Osteoblast (primary cell): ENCODE measurements around the gene GALK1. TPM values are rescaled to one million over a fixed set of nuclear protein-coding genes. Genes with fewer than 3 reads are reported as not detected.

ENCODE experiments used
- DNase-seq: peaks from one replicate; pipeline ENCODE4 v3.0.0; 2011; ENCODE audit warnings: low spot score, mixed read lengths; ENCODE audit not compliant: insufficient read length; ENCODE audit errors: missing footprints
- H2AFZ ChIP-seq: 2 replicates; pipeline ENCODE4 v1.6.0; 2011; ENCODE audit warnings: mild to moderate bottlenecking, low read length
- H3K27ac ChIP-seq: 2 replicates; pipeline ENCODE4 v1.5.1; 2011; ENCODE audit warnings: mild to moderate bottlenecking, low read depth, low read length, moderate library complexity
- H3K27me3 ChIP-seq: 2 replicates; pipeline ENCODE4 v1.6.0; 2012; ENCODE audit warnings: mild to moderate bottlenecking, control low read depth, inconsistent platforms, low read length, moderate library complexity; ENCODE audit not compliant: insufficient read depth
- H3K36me3 ChIP-seq: 2 replicates; pipeline ENCODE4 v1.5.1; 2011; ENCODE audit warnings: mild to moderate bottlenecking, low read length, control low read depth, moderate library complexity; ENCODE audit not compliant: insufficient read depth
- H3K4me1 ChIP-seq: 2 replicates; pipeline ENCODE4 v1.5.1; 2011; ENCODE audit warnings: mild to moderate bottlenecking, low read length, control low read depth, moderate library complexity; ENCODE audit not compliant: insufficient read depth
- H3K4me2 ChIP-seq: 2 replicates; pipeline ENCODE4 v1.6.0; 2011; ENCODE audit warnings: mild to moderate bottlenecking, low read length; ENCODE audit not compliant: insufficient read depth
- H3K4me3 ChIP-seq: fragments of 200-600 bp; sonication (generic); 3 replicates; pipeline ENCODE4 v1.5.1; 2012; ENCODE audit warnings: mild to moderate bottlenecking, low read length, inconsistent platforms; ENCODE audit not compliant: insufficient read depth
- H3K79me2 ChIP-seq: 2 replicates; pipeline ENCODE4 v1.6.0; 2012; ENCODE audit warnings: mild to moderate bottlenecking, low read length, control low read depth, inconsistent platforms; ENCODE audit not compliant: insufficient read depth
- H3K9me3 ChIP-seq: 2 replicates; pipeline ENCODE4 v1.5.1; 2011; ENCODE audit warnings: low read depth, low read length, control low read depth
- H4K20me1 ChIP-seq: 2 replicates; pipeline ENCODE4 v1.6.0; 2012; ENCODE audit warnings: mild to moderate bottlenecking, low read length, control low read depth; ENCODE audit not compliant: insufficient read depth
- CTCF ChIP-seq: IDR thresholded peaks from 2 replicates; pipeline ENCODE4 v1.5.1; 2011; ENCODE audit warnings: mild to moderate bottlenecking, low read depth, low read length, moderate library complexity; ENCODE audit errors: extremely low read depth
- total RNA-seq: library from RNA; depleted of rRNA; stranded (reverse); fragments of >200 nt; gene quantifications from 2 replicates; pipeline ENCODE4 v1.2.3, GENCODE V29; 2012

The GALK1 gene
- total RNA-seq, 1 donor: 25.3 TPM

GRCh38 chr17:75809631-75810111 is 44.7 kb upstream of the GALK1 start:
- no peak overlapping the region for H3K4me3 ChIP-seq
- peak overlapping the region; percentile 65 for H3K27ac ChIP-seq
- H3K4me2 ChIP-seq: peak overlapping the region; percentile 43
- H3K4me1 ChIP-seq: peaks cover 24% of the 10 kb centered on the region
- TF ChIP-seq CTCF: no peak
- H3K27me3 ChIP-seq: no peaks in the 10 kb centered on the region
- no peak overlapping the region for H2AFZ ChIP-seq
- no peak for DNase-seq
- H3K36me3 ChIP-seq: peaks cover 18% of the 10 kb centered on the region
- no peaks in the 10 kb centered on the region for H3K9me3 ChIP-seq
- H3K79me2 ChIP-seq: peaks cover 5% of the 10 kb centered on the region
- H4K20me1 ChIP-seq: peaks cover 17% of the 10 kb centered on the region

GRCh38 chr17:75808905-75809621 is 44.1 kb upstream of the GALK1 start:
- Histone ChIP-seq H2AFZ (no peak overlapping the region), H4K20me1 (peaks cover 17% of the 10 kb centered on the region), H3K4me2 (peak overlapping the region; percentile 43), H3K9me3 (no peaks in the 10 kb centered on the region), H3K27me3 (no peaks in the 10 kb centered on the region), H3K36me3 (peaks cover 15% of the 10 kb centered on the region), H3K27ac (peak overlapping the region; percentile 65), H3K4me1 (peaks cover 20% of the 10 kb centered on the region), H3K79me2 (peaks cover 5% of the 10 kb centered on the region), H3K4me3 (peak overlapping the region; percentile 34)
- peak; percentile 96 for DNase-seq
- no peak for TF ChIP-seq CTCF

DNA sequence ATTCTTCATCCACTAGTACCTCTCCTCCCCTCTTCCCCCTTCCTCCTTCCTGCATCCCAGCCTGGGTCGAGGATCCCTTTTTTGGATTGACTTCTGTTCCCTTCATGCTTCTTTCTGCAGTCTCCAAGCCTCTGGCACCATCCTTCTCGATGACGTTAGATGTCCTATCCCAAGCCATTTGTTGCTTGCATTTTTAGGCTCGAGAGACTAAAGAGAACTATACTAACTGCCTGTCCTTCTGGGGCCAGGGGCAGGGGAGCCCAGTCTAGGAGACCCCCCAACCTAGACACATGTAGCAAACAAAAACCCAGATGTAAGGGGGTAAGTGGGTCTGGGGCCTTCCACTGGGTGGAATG is 43.5 kb upstream of the GALK1 start:
- H3K27ac ChIP-seq: peak overlapping the region; percentile 10
- H4K20me1 ChIP-seq: peaks cover 17% of the 10 kb centered on the region
- H3K4me3 ChIP-seq: no peak overlapping the region
- peaks cover 7% of the 10 kb centered on the region for H3K79me2 ChIP-seq
- no peaks in the 10 kb centered on the region for H3K27me3 ChIP-seq
- no peak for TF ChIP-seq CTCF
- peak overlapping the region; percentile 3 for H3K4me2 ChIP-seq
- peaks cover 20% of the 10 kb centered on the region for H3K4me1 ChIP-seq
- no peak overlapping the region for H2AFZ ChIP-seq
- peaks cover 15% of the 10 kb centered on the region for H3K36me3 ChIP-seq
- H3K9me3 ChIP-seq: no peaks in the 10 kb centered on the region
- no peak for DNase-seq

DNA sequence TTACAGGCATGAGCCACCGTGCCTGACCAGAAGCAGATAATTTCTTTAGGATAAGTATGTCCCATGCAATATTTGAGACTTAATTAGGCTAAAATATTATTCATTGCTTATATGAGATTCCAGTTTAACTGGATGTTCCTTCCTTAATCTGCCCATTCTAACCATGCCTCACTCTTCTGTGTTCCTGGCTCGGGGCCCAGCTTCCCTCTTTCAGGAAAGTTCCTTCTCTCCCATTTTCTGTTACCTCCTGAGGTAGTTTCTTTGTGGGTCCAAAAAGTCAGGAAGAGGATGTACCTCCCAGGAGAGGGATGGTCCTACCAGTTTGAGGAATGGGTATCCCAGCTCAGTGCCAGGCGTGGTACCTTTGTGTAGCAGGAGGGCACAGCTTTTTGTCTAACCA is 42.9 kb upstream of the GALK1 start:
- H3K27ac ChIP-seq: no peak overlapping the region
- H3K9me3 ChIP-seq: no peaks in the 10 kb centered on the region
- H3K4me3 ChIP-seq: no peak overlapping the region
- peaks cover 7% of the 10 kb centered on the region for H3K79me2 ChIP-seq
- no peak for TF ChIP-seq CTCF
- H3K4me2 ChIP-seq: no peak overlapping the region
- peaks cover 20% of the 10 kb centered on the region for H3K4me1 ChIP-seq
- no peak overlapping the region for H2AFZ ChIP-seq
- H4K20me1 ChIP-seq: peaks cover 17% of the 10 kb centered on the region
- H3K27me3 ChIP-seq: no peaks in the 10 kb centered on the region
- H3K36me3 ChIP-seq: peaks cover 11% of the 10 kb centered on the region
- no peak for DNase-seq
